CD8-positive, alpha-beta memory T cell (primary cell): ENCODE results near the gene ALG5. TPM values are rescaled to one million over a fixed set of nuclear protein-coding genes. Genes with fewer than 3 reads are reported as not detected.

ENCODE experiments used
- CTCF ChIA-PET: fragments of 350-600 bp; sonication (Branson Sonifier 250); formaldehyde crosslinking; loops from one replicate; lab custom pipeline; 2021; ENCODE audit warnings: antibody characterized with exemption; lab: Charles Lee
- POLR2A ChIA-PET: fragments of 350-600 bp; sonication (Branson Sonifier 250); formaldehyde crosslinking; loops from one replicate; lab custom pipeline; 2021; ENCODE audit warnings: antibody characterized with exemption; lab: Charles Lee
- DNase-seq, 5 donors: peaks; one replicate each; pipeline versions ENCODE4 v3.0.0 to v3.0.0-alpha.2; 2020 to 2022; ENCODE audit warnings: mixed read lengths in 1 of 5
- H3K27ac ChIP-seq: one replicate; pipeline ENCODE4 v1.7.0; 2013; ENCODE audit warnings: low read depth, mild to moderate bottlenecking, low read length, moderate library complexity
- H3K27me3 ChIP-seq: 2 replicates; pipeline ENCODE4 v1.7.0; 2013; ENCODE audit warnings: low read length, mild to moderate bottlenecking; ENCODE audit not compliant: insufficient read depth, poor library complexity, severe bottlenecking
- H3K36me3 ChIP-seq: 2 replicates; pipeline ENCODE4 v1.7.0; 2013; ENCODE audit warnings: mild to moderate bottlenecking, low read length, moderate library complexity; ENCODE audit not compliant: insufficient read depth
- H3K4me1 ChIP-seq: 2 replicates; pipeline ENCODE4 v1.7.0; 2013; ENCODE audit warnings: mild to moderate bottlenecking, low read length, moderate library complexity; ENCODE audit not compliant: insufficient read depth
- H3K4me3 ChIP-seq: 2 replicates; pipeline ENCODE4 v1.7.0; 2013; ENCODE audit warnings: mild to moderate bottlenecking, low read length
- H3K9me3 ChIP-seq: 2 replicates; pipeline ENCODE4 v1.7.0; 2013; ENCODE audit warnings: mild to moderate bottlenecking, low read length
- H3K27ac Mint-ChIP-seq, 8 donors: one replicate each; pipeline ENCODE4 v1.8.0; 2020 to 2021; ENCODE audit warnings: mixed read lengths in 8 of 8, mild to moderate bottlenecking in 6 of 8, inconsistent platforms in 3 of 8, moderate library complexity in 3 of 8
- H3K27me3 Mint-ChIP-seq, 2 donors: one replicate each; pipeline ENCODE4 v1.8.0; 2020 to 2021; ENCODE audit warnings: mixed read lengths in 2 of 2, mild to moderate bottlenecking in 1 of 2, moderate library complexity in 1 of 2
- H3K36me3 Mint-ChIP-seq, 3 donors: one replicate each; pipeline ENCODE4 v1.8.0; 2020 to 2021; ENCODE audit warnings: mixed read lengths in 3 of 3, inconsistent platforms in 1 of 3, mild to moderate bottlenecking in 1 of 3
- H3K4me1 Mint-ChIP-seq, 3 donors: one replicate each; pipeline ENCODE4 v1.8.0; 2020 to 2021; ENCODE audit warnings: mixed read lengths in 3 of 3, inconsistent platforms in 1 of 3, mild to moderate bottlenecking in 1 of 3
- H3K4me3 Mint-ChIP-seq, 7 donors: one replicate each; pipeline ENCODE4 v1.8.0; 2020 to 2021; ENCODE audit warnings: mixed read lengths in 7 of 7, mild to moderate bottlenecking in 6 of 7, moderate library complexity in 4 of 7, inconsistent platforms in 2 of 7
- H3K9me3 Mint-ChIP-seq, 5 donors: one replicate each; pipeline ENCODE4 v1.8.0; 2020 to 2022; ENCODE audit warnings: mixed read lengths in 5 of 5, mild to moderate bottlenecking in 3 of 5, moderate library complexity in 2 of 5, inconsistent platforms in 1 of 5
- polyA plus RNA-seq: library from polyadenylated mRNA; unstranded; fragments of 300-500 nt; fragmentation: Illumina TruSeq; gene quantifications from one replicate; pipeline ENCODE4 v1.2.3, GENCODE V29; 2021
- total RNA-seq, 2 experiments: library from RNA; stranded (reverse); gene quantifications; one replicate each; pipeline ENCODE4 v1.2.3, GENCODE V29; 2021

ALG5 gene
- total and polyA plus RNA-seq, 3 experiments from 2014 or later = 46.0 to 85.0 (median 47.9) TPM

DNA sequence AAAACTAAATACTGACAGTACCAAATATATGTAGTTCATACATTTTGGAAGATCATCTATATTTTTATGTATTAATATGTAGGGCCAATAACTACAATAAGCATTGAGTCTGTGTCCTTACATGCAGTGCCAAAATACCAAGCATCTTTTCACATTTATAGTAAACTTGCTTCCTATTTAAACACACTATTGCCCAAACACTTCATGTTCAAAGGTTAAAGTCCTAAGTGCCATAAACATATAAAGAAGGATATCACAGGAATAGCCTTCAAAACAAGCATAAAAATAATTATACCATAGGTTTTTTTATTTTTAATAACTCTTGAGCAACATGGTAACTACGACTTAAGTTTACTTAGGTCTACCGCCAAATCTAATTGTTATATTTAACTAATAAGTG, 28.5 kb upstream of the ALG5 start:
- Histone ChIP-seq H3K9me3 (no peaks in the 10 kb centered on the region), H3K27me3 (no peaks in the 10 kb centered on the region), H3K36me3 (peaks cover 45% of the 10 kb centered on the region), H3K27ac (no peak overlapping the region), H3K4me3 (no peak overlapping the region), H3K4me1 (no peaks in the 10 kb centered on the region)
- ChIA-PET POLR2A (no interaction called here), CTCF (no interaction called here)
- DNase-seq = no peak
- H3K27me3 Mint-ChIP-seq = no peaks in the 10 kb centered on the region
- no peak overlapping the region for H3K27ac Mint-ChIP-seq
- H3K4me1 Mint-ChIP-seq = peaks cover 0 to 4% (median 0%) of the 10 kb centered on the region in 3 donors
- no peak overlapping the region for H3K4me3 Mint-ChIP-seq
- peaks cover 0 to 71% (median 14%) of the 10 kb centered on the region in 3 donors for H3K36me3 Mint-ChIP-seq
- no peaks in the 10 kb centered on the region for H3K9me3 Mint-ChIP-seq

GRCh38 chr13:37026771-37027170, 27.6 kb upstream of the ALG5 start:
- POLR2A ChIA-PET = no interaction called here
- Histone ChIP-seq H3K36me3 (peaks cover 45% of the 10 kb centered on the region), H3K4me3 (no peak overlapping the region), H3K27me3 (no peaks in the 10 kb centered on the region), H3K9me3 (no peaks in the 10 kb centered on the region), H3K27ac (no peak overlapping the region), H3K4me1 (no peaks in the 10 kb centered on the region)
- Mint-ChIP-seq H3K27me3 (no peaks in the 10 kb centered on the region), H3K9me3 (no peaks in the 10 kb centered on the region), H3K4me1 (peaks cover 0 to 4% (median 0%) of the 10 kb centered on the region in 3 donors), H3K27ac (no peak overlapping the region), H3K4me3 (no peak overlapping the region), H3K36me3 (peaks cover 3 to 71% (median 14%) of the 10 kb centered on the region in 3 donors)
- CTCF ChIA-PET = no interaction called here
- no peak for DNase-seq

DNA sequence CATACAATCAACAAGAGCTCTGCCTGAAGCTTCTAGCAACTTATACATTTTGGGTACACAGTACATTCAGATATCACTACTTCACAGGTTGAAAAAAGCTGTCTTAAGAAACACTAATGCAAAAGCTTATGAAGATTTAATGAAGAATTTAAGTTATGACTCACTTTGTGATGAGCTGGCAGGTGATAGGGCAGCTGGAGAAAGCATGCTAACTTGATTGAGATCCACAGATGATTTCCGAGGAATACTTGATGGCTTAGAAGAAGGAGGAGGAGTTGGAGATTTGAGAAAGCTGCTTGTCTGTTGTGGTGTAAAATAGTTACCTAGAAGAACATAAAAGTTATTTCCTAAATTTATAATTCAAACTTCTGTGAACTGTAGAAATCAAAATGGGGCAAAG, 24.7 kb upstream of the ALG5 start:
- H3K4me3 Mint-ChIP-seq = no peak overlapping the region
- Histone ChIP-seq H3K27me3 (no peaks in the 10 kb centered on the region), H3K4me1 (no peaks in the 10 kb centered on the region), H3K36me3 (peaks cover 41% of the 10 kb centered on the region), H3K27ac (no peak overlapping the region), H3K4me3 (no peak overlapping the region), H3K9me3 (no peaks in the 10 kb centered on the region)
- ChIA-PET POLR2A (interaction anchor here (0.5 kb wide), 1 partner anchor 33 kb away, joined by 4 read pairs; no protein-coding TSS in a partner anchor), CTCF (interaction anchor here (1.5 kb wide), 1 partner anchor 24 kb away, joined by 4 read pairs; the partner anchor contains the start of gene ALG5)
- peaks cover 0 to 4% (median 0%) of the 10 kb centered on the region in 3 donors for H3K4me1 Mint-ChIP-seq
- peaks cover 3 to 74% (median 17%) of the 10 kb centered on the region in 3 donors for H3K36me3 Mint-ChIP-seq
- H3K27me3 Mint-ChIP-seq = no peaks in the 10 kb centered on the region
- no peaks in the 10 kb centered on the region for H3K9me3 Mint-ChIP-seq
- H3K27ac Mint-ChIP-seq = peak overlapping the region in 3 of 8 donors; percentile 6 to 68 (median 23)
- DNase-seq = no peak

DNA sequence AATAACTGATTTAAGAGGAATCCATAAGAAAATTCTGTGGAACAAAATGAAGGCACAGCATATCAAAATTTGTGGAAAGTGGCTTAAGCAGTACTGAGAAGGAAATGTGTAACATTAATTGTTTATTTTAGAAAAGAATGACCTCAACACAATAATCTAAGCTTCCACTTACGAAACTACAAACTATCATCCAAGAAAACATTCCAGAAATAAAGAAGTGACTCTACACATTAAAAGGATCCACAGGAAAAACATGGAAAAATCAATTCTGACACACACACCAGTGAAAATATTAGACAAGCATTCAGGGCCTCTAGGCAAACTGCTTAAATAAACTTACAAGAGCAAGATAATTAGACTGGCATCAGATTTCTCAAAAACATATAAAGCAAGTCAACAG, 15.5 kb upstream of the ALG5 start:
- Histone ChIP-seq H3K4me1 (no peaks in the 10 kb centered on the region), H3K9me3 (no peaks in the 10 kb centered on the region), H3K36me3 (peaks cover 45% of the 10 kb centered on the region), H3K27ac (no peak overlapping the region), H3K27me3 (no peaks in the 10 kb centered on the region), H3K4me3 (no peak overlapping the region)
- no peak for DNase-seq
- Mint-ChIP-seq H3K9me3 (no peaks in the 10 kb centered on the region), H3K27ac (peak overlapping the region in 4 of 8 donors; percentile 10 to 30 (median 20)), H3K36me3 (peaks cover 0 to 86% (median 22%) of the 10 kb centered on the region in 3 donors), H3K27me3 (no peaks in the 10 kb centered on the region), H3K4me3 (no peak overlapping the region), H3K4me1 (peaks cover 0 to 3% (median 0%) of the 10 kb centered on the region in 3 donors)
- CTCF ChIA-PET = interaction anchor here (2.0 kb wide), 1 partner anchor 15 kb away, joined by 11 read pairs; the partner anchor contains the start of genes ALG5 and EXOSC8
- POLR2A ChIA-PET = no interaction called here

DNA sequence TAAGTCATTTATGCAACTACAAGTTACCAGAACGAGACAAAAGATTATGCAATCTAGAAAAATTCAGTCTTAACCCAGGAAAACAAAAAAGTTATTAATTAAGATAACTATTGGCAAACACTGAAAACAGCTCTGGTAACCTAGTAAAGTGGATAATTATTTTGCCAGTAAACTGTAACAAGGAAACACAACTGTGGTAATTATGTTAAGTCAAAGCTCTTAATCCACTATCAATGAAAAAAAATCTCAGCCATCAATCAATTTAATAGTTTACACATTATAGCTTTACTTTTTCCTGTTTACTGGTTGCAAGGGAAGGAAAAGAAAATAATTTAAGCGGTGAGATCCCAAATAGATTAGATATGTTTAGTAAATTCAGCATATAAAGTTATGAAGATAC, 12.6 kb upstream of the ALG5 start:
- H3K4me1 Mint-ChIP-seq = peaks cover 0 to 6% (median 3%) of the 10 kb centered on the region in 3 donors
- Histone ChIP-seq H3K9me3 (no peaks in the 10 kb centered on the region), H3K36me3 (peaks cover 40% of the 10 kb centered on the region), H3K27me3 (no peaks in the 10 kb centered on the region), H3K27ac (no peak overlapping the region), H3K4me3 (no peak overlapping the region), H3K4me1 (no peaks in the 10 kb centered on the region)
- ChIA-PET POLR2A (no interaction called here), CTCF (interaction anchor here (1.8 kb wide), 1 partner anchor 13 kb away, joined by 6 read pairs; the partner anchor contains the start of gene ALG5)
- H3K27ac Mint-ChIP-seq = peak overlapping the region in 4 of 8 donors; percentile 35 to 76 (median 50)
- H3K9me3 Mint-ChIP-seq = no peaks in the 10 kb centered on the region
- no peaks in the 10 kb centered on the region for H3K27me3 Mint-ChIP-seq
- H3K4me3 Mint-ChIP-seq = no peak overlapping the region
- H3K36me3 Mint-ChIP-seq = peaks cover 0 to 90% (median 28%) of the 10 kb centered on the region in 3 donors
- DNase-seq = no peak

DNA sequence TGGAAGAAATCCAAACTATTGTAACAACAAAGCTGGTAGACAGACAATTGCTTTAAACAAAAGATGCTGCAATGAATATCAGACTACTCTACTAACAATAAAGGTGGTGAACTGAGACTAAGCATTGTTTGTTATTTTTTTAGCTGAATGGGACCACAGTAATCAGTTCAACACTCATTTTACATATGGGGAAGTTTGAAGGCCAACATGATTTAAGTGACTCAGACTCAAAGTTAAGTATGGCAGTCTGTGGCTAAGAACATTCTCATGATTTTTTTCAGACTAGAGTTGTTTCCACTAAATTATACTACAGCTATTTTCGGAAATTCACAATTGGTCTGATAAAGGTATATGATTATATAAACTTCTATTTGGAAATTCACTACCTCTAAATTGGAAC, 11.9 kb upstream of the ALG5 start:
- H3K27ac Mint-ChIP-seq = peak overlapping the region in 2 of 8 donors; percentile 2 to 58
- Histone ChIP-seq H3K4me1 (no peaks in the 10 kb centered on the region), H3K9me3 (no peaks in the 10 kb centered on the region), H3K36me3 (peaks cover 41% of the 10 kb centered on the region), H3K27ac (no peak overlapping the region), H3K27me3 (no peaks in the 10 kb centered on the region), H3K4me3 (no peak overlapping the region)
- no peak for DNase-seq
- ChIA-PET POLR2A (interaction anchor here (1.4 kb wide), 1 partner anchor 10 kb away, joined by 6 read pairs; the partner anchor contains the start of gene EXOSC8), CTCF (interaction anchor here (1.8 kb wide), 1 partner anchor 12 kb away, joined by 6 read pairs; the partner anchor contains the start of gene ALG5)
- H3K36me3 Mint-ChIP-seq = peaks cover 0 to 92% (median 29%) of the 10 kb centered on the region in 3 donors
- H3K4me1 Mint-ChIP-seq = peaks cover 0 to 7% (median 3%) of the 10 kb centered on the region in 3 donors
- H3K27me3 Mint-ChIP-seq = no peaks in the 10 kb centered on the region
- H3K4me3 Mint-ChIP-seq = no peak overlapping the region
- H3K9me3 Mint-ChIP-seq = no peaks in the 10 kb centered on the region

GRCh38 chr13:37010424-37010823, 11.3 kb upstream of the ALG5 start:
- no peak for DNase-seq
- peak overlapping the region in 3 of 8 donors; percentile 30 to 52 (median 44) for H3K27ac Mint-ChIP-seq
- Histone ChIP-seq H3K4me3 (no peak overlapping the region), H3K27me3 (no peaks in the 10 kb centered on the region), H3K9me3 (no peaks in the 10 kb centered on the region), H3K27ac (no peak overlapping the region), H3K4me1 (no peaks in the 10 kb centered on the region), H3K36me3 (peaks cover 41% of the 10 kb centered on the region)
- H3K9me3 Mint-ChIP-seq = no peaks in the 10 kb centered on the region
- peaks cover 0 to 7% (median 0%) of the 10 kb centered on the region in 3 donors for H3K4me1 Mint-ChIP-seq
- peaks cover 0 to 92% (median 24%) of the 10 kb centered on the region in 3 donors for H3K36me3 Mint-ChIP-seq
- ChIA-PET POLR2A (interaction anchor here (1.4 kb wide), 1 partner anchor 10 kb away, joined by 6 read pairs; the partner anchor contains the start of gene EXOSC8), CTCF (interaction anchor here (1.8 kb wide), 1 partner anchor 11 kb away, joined by 6 read pairs; the partner anchor contains the start of gene ALG5)
- no peak overlapping the region for H3K4me3 Mint-ChIP-seq
- H3K27me3 Mint-ChIP-seq = no peaks in the 10 kb centered on the region

- POLR2A ChIA-PET = interaction anchor here (1.4 kb wide), 1 partner anchor 9 kb away, joined by 6 read pairs; the partner anchor contains the start of gene EXOSC8
- H3K36me3 ChIP-seq = peaks cover 41% of the 10 kb centered on the region
These were observed 10.6 kb upstream of the ALG5 start for GRCh38 chr13:37009692-37010091.

More at GRCh38 chr13:37009692-37010091, 10.6 kb upstream of the ALG5 start:
- Mint-ChIP-seq H3K27me3 (no peaks in the 10 kb centered on the region), H3K4me3 (no peak overlapping the region), H3K4me1 (peaks cover 0 to 7% (median 0%) of the 10 kb centered on the region in 3 donors), H3K36me3 (peaks cover 0 to 91% (median 24%) of the 10 kb centered on the region in 3 donors), H3K27ac (no peak overlapping the region), H3K9me3 (no peaks in the 10 kb centered on the region)
- H3K4me3 ChIP-seq = no peak overlapping the region
- H3K27ac ChIP-seq = no peak overlapping the region
- no peaks in the 10 kb centered on the region for H3K9me3 ChIP-seq
- no peak for DNase-seq
- H3K4me1 ChIP-seq = no peaks in the 10 kb centered on the region
- CTCF ChIA-PET = no interaction called here
- no peaks in the 10 kb centered on the region for H3K27me3 ChIP-seq
